GM18873 (cell line): Measurements from ENCODE around the gene DSP.

Source experiments
- ATAC-seq: cut with Tn5 transposase; IDR thresholded peaks from one replicate; pipeline ENCODE4 v1.9.1; 2021; ENCODE audit warnings: mild to moderate bottlenecking, moderate library complexity, moderate number of reproducible peaks; ENCODE audit not compliant: unreplicated experiment, low FRiP score

DSP gene

DNA sequence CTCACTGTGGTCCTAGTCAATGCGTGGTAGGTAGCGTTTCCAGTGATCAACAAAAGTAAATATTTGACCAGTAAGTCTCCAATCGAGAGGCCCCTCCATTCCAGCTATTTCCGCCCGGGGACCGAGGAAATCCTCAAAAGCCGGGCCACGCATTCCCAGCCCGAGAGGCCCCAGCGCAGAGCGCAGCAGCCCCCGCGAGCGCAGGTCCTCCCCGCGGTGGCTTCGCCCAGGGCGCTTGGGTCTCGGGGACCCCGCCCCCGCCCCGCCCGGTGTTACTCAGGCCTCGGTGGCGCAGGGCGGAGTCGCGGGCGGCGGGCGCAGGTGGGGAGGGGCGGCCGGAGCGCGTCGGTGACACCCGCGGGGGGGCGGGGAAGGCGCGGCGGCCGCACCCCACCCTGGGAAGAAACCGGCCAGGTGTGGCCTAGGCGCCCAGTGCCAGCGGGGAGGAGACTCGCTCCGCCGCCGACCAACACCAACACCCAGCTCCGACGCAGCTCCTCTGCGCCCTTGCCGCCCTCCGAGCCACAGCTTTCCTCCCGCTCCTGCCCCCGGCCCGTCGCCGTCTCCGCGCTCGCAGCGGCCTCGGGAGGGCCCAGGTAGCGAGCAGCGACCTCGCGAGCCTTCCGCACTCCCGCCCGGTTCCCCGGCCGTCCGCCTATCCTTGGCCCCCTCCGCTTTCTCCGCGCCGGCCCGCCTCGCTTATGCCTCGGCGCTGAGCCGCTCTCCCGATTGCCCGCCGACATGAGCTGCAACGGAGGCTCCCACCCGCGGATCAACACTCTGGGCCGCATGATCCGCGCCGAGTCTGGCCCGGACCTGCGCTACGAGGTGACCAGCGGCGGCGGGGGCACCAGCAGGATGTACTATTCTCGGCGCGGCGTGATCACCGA lies at the start of gene DSP:
Gene DSP (plus strand): TSS at position 497 of the 890 bp plus-strand sequence. CDS start 245 bp downstream, at position 742.
- ATAC-seq, result no peak

- no peak for ATAC-seq
Observed at GRCh38 chr6:7493866-7494265, 47.6 kb upstream of the DSP start.

GRCh38 chr6:7494638-7495037 lies 46.8 kb upstream of the DSP start:
- no peak for ATAC-seq

GRCh38 chr6:7496266-7496875 lies 45.1 kb upstream of the DSP start:
- ATAC-seq, result no peak

- no peak for ATAC-seq
Observed at GRCh38 chr6:7500752-7501282, 40.7 kb upstream of the DSP start.

DNA sequence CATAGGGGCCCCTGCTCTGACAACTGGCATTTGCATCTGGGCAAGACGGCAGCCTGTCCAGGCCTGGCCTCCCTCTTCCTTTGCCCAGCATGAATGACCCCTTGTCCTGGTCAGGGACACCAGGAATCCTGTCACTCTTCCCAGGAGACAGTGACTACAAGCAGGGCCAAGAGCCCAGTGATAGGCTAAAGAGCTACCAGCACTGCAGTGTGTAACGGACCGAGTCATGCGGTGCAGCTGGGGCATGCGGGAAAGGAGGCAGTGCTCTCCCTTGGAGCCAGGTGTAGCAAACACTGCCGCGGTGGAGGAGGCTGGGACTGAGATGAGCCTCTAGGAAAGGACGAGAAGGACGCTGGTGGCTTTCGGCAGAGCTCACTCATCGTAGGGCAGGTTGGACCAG lies 38.7 kb upstream of the DSP start:
- no peak for ATAC-seq

DNA sequence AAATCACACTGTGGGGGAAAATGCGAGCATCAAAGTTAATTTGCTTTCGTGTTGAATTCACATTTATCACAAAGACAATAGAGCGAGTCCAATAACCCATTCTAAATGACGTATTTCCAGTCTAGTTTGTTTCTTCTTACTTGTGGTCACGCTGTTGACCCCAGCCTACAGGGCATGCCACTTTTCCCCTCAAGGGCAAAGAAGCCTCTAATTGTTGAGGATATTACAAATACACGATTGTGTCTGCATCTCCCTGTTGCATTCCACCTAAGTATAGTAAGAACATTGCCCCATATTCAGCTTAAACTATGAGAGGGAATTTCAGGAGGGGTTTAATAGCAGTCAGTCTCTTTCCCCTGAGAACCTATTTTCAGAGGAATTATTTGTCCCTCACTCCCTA lies 37.4 kb upstream of the DSP start:
- ATAC-seq, result no peak

DNA sequence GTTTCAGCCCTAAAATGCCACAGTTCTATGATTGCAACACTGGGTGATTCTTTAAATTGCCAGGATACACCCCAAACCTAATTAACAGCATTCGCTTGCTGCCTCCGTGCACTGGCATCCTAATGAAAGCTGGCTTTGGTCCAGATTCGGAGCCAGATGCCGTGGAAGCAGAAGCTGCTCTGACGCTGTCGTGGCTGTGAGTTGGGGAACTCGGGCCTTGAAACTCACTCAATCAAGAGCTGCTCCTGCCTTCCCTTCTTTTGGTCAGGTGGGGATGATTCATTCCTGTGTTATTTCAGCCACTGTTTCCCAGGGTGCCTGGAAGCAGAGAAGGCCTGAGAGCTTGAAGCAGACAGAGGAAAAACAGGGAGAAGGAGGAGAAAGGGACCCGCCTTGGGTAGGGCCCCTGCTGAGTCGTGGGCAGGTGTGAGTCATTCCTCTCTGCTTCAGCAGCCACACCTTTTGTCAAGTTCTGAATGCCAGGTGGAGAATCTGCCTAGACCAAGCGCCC lies 36.2 kb upstream of the DSP start:
- no peak for ATAC-seq

- ATAC-seq, result no peak
Observed at GRCh38 chr6:7507600-7507999, 33.9 kb upstream of the DSP start.

GRCh38 chr6:7512320-7512719 lies 29.2 kb upstream of the DSP start:
- ATAC-seq, result no peak

DNA sequence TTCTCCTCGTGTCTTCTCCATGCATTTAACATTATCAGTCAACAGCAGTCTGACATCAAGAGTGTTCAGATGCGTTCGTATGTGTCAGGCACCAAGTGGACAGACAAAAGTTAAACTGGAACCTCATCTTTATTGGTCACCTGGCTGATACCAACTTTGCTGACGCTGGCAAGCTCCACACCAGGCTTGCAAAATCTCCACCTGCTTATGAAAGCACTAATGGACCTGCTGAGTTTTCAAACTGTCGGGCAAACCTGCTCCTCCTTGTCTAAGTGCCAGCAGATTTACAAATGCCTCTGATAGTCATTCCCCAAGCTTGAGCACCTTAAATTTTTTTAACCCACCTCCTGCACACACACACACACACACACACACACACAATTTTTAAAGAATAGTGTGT lies 27.9 kb upstream of the DSP start:
- no peak for ATAC-seq

DNA sequence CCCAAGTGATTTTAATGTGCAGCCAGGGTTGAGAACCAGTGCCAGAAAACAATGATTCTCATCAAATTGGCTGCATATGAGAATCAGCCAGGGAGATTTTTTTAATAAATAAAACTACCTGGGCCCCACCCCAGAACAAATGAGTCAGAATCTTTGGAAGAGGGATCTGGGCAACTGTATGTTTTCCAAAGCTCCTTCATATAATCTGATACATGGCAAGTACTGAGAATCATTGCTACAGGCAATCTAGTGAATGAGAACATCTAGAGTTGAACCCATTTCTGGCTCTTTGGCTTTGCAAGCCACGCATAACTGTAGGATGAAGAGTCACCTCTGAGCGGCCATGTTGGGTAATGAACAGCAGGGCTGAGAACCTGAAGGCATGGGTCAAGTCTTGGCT lies 26.1 kb upstream of the DSP start:
- no peak for ATAC-seq

- no peak for ATAC-seq
Observed at GRCh38 chr6:7518877-7519276, 22.6 kb upstream of the DSP start.

DNA sequence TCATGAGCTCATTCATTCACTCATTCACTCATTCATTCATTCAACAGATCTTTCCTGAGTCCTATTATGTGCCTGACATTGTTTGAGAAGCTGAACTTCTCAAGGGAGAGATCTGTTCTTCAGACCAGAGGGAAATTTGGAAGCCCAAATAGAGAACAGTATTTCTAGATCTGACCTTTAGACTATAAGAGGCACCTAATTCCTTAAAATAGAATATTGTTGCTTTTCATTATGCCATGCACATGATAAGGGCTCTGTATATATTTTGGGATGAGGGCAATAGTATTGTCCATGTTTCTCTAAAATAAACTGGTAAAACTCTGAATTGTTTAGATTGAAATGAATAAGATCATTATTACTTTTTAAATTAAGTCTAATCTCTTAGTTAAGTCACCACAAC lies 18.6 kb upstream of the DSP start:
- no peak for ATAC-seq

GRCh38 chr6:7523922-7524321 lies 17.5 kb upstream of the DSP start:
- ATAC-seq, result no peak

- no peak for ATAC-seq
Observed at GRCh38 chr6:7526755-7527154, 14.7 kb upstream of the DSP start.

GRCh38 chr6:7528565-7528964 lies 12.9 kb upstream of the DSP start:
- no peak for ATAC-seq

- no peak for ATAC-seq
Observed at GRCh38 chr6:7529141-7529540, 12.3 kb upstream of the DSP start.

- ATAC-seq, result no peak
Observed at GRCh38 chr6:7532232-7532631, 9.2 kb upstream of the DSP start.

GRCh38 chr6:7532821-7533220 lies 8.7 kb upstream of the DSP start:
- ATAC-seq, result no peak

GRCh38 chr6:7534192-7534591 lies 7.3 kb upstream of the DSP start:
- ATAC-seq, result no peak

DNA sequence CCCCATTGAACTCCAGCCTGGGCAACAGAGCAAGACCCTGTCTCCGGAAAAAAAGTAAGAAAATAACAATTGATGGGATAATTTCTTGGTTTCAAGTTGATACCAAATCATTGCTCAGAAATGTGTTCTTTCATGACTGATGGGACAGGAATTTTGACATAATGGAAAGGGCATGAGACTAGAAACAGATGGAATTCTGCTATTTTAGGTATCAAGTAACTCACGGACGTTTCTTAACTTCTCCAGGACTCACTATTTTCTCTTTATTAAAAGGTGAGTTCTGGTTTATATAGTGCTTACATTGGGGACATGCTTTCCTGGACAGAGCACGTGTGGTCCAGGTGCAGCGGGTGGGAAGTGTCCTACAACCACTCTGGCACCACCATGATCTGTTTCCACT lies 6.0 kb upstream of the DSP start:
- no peak for ATAC-seq
